ENCODE results near the gene KLHL3. TPM values are rescaled to one million over a fixed set of nuclear protein-coding genes. Genes with fewer than 3 reads are reported as not detected.

KLHL3 gene
- total and polyA plus RNA-seq, 8 donors = 1.8 to 6.6 (median 3.1) TPM

DNA sequence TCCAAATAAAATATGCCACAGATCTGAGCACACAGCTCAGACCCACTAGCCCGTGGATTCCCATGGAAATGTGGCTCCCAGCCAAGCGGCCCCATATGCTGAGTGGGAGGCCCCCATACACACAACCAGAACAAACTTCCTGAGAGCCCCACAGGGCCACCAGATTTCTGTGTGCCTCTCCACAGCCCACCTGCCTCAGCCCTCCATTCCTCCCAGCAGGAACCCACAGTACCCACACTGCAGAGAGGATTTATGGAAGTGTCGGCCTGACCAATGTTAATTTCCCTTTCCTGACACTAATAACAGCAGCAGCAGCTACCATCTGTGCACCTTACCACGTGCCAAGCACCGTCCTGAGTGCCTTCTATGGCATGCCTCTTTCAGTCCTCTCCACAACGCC lies 137.5 kb downstream of the KLHL3 start:
- FAIRE-seq (no peak), DNase-seq (no peak), ATAC-seq (no peak)
- Histone ChIP-seq H3K4me1 (no peaks in the 10 kb centered on the region), H3K36me3 (no peaks in the 10 kb centered on the region), H3K4me3 (no peak overlapping the region), H3K27ac (no peak overlapping the region), H3K9me3 (no peaks in the 10 kb centered on the region), H3K27me3 (peaks cover 0 to 8% (median 0%) of the 10 kb centered on the region in 4 donors)
- WGBS, 2 donors = 42 to 43% methylated on average over 6 of the region's 6 CpGs
- intact Hi-C loops (cut with DNase I) = no loop called here
- no peak for TF ChIP-seq CTCF (IDR thresholded peaks at IDR 0.05)

DNA sequence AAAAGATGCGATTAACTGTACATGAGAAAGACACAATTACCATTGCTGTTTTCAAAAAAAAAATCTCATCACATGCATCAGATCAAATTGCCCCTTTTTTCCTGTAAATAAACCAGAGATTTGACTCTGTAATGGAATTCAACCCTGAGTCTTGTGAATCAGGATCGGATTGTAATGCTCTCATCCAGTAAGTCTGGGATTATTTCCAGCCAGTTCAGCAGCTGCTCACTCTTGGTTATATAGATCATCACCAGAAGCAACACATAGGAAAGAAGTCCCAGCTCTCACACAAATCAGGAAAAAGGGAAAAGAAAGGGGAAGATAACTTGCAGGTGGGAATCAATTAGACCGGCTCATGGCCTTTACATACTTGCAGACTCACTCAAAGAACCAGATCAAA lies 138.9 kb downstream of the KLHL3 start:
- no peak for TF ChIP-seq CTCF (IDR thresholded peaks at IDR 0.05)
- ATAC-seq = no peak
- 78 to 84% methylated on average over 3 of the region's 3 CpGs for WGBS, 2 donors

GRCh38 chr5:137595396-137596079 lies 140.4 kb downstream of the KLHL3 start:
- TF ChIP-seq CTCF (IDR thresholded peaks at IDR 0.05) = no peak
- ATAC-seq (no peak), DNase-seq (no peak), FAIRE-seq (no peak)
- H3K36me3 ChIP-seq = no peaks in the 10 kb centered on the region
- H3K9me3 ChIP-seq = no peaks in the 10 kb centered on the region
- peaks cover 0 to 12% (median 0%) of the 10 kb centered on the region in 4 donors for H3K27me3 ChIP-seq
- 50 to 58% methylated on average over 4 of the region's 4 CpGs for WGBS, 2 donors
- H3K4me3 ChIP-seq = no peak overlapping the region
- H3K4me1 ChIP-seq = no peaks in the 10 kb centered on the region
- intact Hi-C loops (cut with DNase I) = no loop called here
- no peak overlapping the region for H3K27ac ChIP-seq

More for the DNA sequence above, 138.9 kb downstream of the KLHL3 start:
- Histone ChIP-seq H3K4me1 (no peaks in the 10 kb centered on the region), H3K9me3 (no peaks in the 10 kb centered on the region), H3K4me3 (no peak overlapping the region), H3K27me3 (peaks cover 0 to 8% (median 0%) of the 10 kb centered on the region in 4 donors), H3K36me3 (no peaks in the 10 kb centered on the region), H3K27ac (no peak overlapping the region)
- DNase-seq = no peak
- intact Hi-C loops (cut with DNase I) = no loop called here
- FAIRE-seq = no peak

DNA sequence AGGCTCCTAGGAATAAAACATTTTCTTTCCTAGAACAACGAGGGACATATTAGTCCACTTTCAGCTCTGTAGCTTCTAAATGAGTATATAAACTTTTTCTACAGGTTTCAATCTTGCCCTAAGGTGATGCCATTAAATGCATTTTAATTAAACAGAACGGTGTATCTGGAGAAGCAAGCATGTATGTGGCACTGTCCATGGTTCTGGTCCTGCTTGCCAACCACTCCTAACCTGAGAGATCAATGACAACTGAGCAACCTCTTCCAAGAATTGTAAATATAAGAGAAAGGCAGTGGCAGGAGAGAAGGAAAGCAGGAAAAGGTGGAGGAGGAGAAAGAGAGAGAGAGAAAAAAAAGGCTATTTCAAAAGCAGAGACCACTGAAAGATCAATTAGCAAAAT lies 141.2 kb downstream of the KLHL3 start:
- no peaks in the 10 kb centered on the region for H3K36me3 ChIP-seq
- H3K27ac ChIP-seq = no peak overlapping the region
- FAIRE-seq = no peak
- no peaks in the 10 kb centered on the region for H3K9me3 ChIP-seq
- 21 to 27% methylated on average over 2 of the region's 2 CpGs for WGBS, 2 donors
- H3K27me3 ChIP-seq = peaks cover 0 to 16% (median 0%) of the 10 kb centered on the region in 4 donors
- H3K4me3 ChIP-seq = no peak overlapping the region
- no peak for TF ChIP-seq CTCF (IDR thresholded peaks at IDR 0.05)
- DNase-seq = no peak
- H3K4me1 ChIP-seq = no peaks in the 10 kb centered on the region
- intact Hi-C loops (cut with DNase I) = no loop called here
- no peak for ATAC-seq

- ATAC-seq (no peak), FAIRE-seq (no peak), DNase-seq (no peak)
- 72 to 83% methylated on average over 3 of the region's 3 CpGs for WGBS, 2 donors
- intact Hi-C loops (cut with DNase I) = no loop called here
- peaks cover 0 to 8% (median 0%) of the 10 kb centered on the region in 4 donors for H3K27me3 ChIP-seq
- no peak overlapping the region for H3K27ac ChIP-seq
- H3K4me1 ChIP-seq = no peaks in the 10 kb centered on the region
- no peaks in the 10 kb centered on the region for H3K9me3 ChIP-seq
- no peak for TF ChIP-seq CTCF (IDR thresholded peaks at IDR 0.05)
- H3K36me3 ChIP-seq = no peaks in the 10 kb centered on the region
- H3K4me3 ChIP-seq = no peak overlapping the region
Observed at GRCh38 chr5:137592317-137592716, 143.6 kb downstream of the KLHL3 start.
